Hematopoietic multipotent progenitor cell treated with erythropoietin and hydrocortisone succinate and interleukin-3 and kit ligand, for 8 days (in vitro differentiated cells): ENCODE measurements around the gene STYXL1.

Source experiments
- DNase-seq: peaks from one replicate; pipeline ENCODE4 v3.0.0-alpha.2; 2015

The STYXL1 gene

DNA sequence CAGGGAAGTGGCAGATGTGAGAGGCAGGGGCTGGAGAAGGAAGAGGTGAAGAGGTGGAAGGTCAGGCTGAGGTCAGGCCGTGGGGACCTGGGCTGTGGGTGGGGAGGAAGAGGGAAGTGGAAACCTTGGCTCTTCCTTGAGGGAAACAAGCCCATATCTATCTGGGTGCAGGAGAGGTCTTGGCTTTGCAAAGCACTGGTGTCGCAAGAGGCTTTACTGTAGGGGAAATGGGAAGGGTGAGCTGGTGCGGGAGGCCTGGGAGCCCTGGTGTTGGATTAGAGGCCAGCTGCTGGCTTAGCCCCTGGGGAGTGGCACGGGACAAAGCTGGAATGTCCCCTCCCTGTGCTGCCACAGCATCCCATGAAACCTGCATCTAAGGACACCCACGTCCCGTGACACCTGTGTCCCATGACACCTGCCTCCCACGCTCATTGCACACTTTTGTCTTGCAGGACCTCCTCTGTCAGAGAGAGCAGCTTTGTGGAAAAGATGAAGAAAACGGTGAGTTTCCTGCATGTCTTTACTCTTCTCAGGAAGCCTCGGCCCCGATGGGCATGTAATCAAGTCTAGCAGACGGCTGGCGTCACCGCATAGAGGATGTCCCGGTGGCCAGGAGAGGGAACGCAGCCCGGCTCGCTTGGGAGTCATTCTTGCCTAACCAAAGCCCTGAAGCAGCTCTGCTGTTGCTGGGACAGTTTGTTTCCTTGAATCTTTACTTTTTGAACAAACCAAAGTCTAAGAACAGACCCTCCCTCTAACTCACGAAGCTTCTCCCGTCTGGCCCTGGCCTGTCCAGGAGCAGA, 75.6 kb downstream of the STYXL1 start:
- DNase-seq: no peak

DNA sequence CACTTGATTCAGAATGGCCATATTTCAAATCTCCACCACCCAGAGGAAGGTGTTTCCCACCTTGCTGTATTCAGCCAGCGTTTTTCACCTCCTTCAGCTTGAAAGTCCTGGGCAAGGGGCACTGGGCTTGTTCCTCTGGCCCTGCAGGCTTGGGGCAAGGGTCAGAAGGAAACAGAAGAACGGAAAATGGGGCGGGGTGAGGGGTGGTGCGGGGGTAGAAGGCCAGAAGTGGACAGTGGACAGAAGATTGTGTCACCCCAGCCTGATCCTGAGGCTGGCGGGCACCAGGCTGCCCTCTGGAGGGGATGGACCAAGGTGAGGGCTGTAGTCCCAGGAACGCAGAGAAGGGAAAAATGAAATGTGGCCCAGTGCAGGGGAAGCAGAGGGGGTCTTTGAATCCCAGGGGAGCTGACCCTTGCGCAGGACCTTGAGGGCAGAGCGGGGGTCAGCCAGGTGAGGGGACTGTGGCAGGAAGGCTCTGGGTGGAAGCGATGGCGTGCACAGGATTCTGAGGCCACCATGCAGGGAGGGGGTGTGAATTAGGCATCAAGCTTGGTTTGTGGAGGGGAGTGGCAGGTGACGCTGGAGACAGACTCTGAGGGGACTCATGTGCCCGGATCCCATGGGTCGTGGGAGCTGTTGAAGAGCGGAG, 76.4 kb downstream of the STYXL1 start:
- DNase-seq: no peak

DNA sequence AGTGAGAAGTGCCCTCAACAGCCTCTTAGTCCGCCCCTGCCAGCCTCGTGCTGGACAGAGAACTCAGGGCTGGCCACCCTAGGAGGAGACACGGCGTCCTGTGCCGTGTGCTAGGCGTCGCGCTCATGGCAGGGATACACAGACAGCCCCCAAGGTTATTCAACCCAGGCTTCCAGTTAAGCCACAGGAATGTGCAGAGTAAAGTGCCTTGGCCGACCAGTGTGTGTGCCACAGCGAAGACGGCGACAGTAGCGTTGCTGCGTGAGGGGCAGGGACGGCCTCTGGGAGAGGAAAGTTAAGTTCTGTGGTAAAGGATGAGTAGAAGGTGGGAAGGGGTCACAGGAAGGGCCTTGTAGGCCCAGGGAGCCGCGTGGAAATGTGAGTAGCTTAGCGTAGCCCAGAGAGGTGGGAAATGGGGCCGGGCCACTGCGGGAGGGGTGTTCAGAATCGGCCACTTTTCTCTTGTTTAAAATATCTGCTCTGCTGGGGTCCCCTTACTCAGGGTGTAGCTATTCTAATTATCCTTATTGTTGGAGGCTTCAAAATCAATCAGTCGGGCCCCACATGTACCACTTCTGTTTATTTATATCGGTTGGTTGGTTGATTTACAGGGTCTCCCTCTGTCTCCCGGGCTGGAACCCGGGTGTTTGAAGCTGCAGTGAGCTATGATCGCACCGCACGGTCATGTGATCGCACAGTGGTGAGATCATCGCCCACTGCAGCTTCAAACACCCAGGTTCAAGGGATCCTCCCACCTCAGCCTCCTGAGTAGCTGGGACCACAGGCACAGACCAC, 77.9 kb downstream of the STYXL1 start:
- DNase-seq: no peak

DNA sequence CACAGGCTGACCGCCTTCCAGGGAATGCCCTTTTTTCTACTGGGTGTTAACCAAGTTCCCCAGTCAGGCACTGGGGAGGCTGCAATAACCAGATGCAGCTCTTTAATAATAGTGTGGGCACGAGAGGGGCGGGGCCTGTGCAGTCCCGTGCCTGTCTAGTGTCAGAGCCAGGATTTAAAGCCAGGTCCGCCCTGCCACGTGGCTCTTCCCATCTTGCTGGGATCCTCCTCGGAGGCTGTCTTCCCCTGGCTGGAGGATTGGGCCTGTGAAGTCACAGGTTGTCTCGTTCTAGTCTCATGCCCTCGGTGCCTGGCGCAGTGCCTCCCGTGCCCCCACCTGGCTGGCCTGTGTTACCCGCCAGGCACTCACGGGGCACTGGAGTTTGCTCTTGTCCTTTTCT, 78.6 kb downstream of the STYXL1 start:
- no peak for DNase-seq

DNA sequence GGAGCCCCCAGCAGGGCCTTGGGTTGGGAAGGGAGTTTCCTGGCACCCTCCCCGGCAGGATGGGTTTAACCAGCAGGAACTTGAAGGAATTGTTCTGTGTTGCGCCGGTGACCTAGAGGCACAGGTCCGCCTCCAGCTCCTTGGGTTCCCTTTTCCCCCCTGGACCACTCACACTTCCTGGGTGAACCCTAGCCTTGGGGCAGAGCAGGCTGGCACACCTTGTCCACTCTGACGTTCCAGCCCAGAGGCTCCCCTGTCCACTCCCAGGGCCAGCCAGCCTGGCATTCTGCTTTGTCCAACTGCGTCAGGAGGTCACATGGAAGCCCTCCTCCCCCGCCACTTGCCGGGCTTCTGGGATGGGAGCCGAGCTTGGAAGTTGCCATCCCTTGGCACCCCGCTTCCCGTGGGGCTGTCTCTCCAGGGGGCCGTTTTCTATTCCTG, 79.2 kb downstream of the STYXL1 start:
- DNase-seq: no peak

DNA sequence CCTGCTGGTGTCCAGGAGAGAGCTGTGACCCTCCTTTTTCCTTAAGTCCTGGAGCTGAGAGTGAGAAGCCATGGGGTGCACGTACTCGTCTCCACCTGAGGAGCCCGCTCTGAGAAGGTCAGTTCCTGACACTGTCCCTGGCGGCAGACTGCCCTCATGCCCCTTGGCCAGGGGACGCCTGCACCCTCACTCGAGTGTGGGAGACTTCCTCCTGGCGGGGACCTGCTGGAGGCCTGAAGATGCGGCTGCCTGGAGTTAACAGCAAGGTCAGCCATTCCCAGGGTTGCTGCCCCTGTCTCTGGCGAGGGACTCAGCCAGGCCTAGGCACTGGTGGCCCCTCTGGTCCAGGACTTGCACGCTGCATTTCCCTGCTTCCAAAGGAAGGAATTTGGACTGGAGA, 79.8 kb downstream of the STYXL1 start:
- no peak for DNase-seq

DNA sequence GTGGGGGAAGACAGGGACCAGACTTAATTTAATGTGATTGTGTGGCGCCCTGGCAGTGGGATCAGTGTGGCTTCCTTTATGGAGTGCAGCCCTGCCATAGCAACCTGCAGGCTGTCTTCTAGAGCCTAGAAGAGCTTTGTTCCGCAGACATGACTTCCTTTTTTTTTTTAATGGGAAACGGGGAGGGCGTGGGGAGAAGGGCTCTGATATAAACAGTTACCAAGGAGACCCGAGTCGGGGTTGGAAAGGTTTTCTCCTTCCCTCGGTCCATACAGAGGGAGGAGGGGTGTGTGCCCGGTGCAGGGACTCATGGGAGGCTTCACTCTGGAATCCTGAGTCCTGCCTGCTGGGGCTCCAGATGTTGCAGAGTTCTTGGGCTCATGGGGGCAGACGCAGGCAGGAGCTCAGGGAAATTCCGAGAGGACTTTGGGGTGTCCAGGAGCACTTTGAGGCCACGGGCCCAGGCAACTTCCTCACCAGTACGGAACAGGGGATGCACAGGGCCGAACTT, 80.3 kb downstream of the STYXL1 start:
- no peak for DNase-seq

DNA sequence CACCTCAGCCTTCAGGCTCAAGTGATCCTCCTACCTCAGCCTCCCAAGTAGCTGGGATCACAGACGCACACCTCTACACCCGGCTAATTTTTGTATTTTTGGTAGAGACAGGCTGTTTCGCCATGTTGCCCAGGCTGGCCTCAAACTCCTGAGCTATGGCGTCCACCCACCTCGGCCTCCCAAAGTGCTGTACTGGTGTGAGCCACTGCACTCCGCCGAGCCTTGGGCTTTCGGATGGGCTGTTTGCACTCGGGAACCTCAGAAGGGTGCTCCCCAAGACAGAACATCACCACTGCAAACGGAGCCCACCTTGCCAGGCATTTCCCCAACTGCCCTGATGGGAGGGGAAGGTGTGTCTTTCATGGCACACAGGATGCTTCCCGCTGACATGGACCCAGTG, 80.7 kb downstream of the STYXL1 start:
- DNase-seq: no peak

DNA sequence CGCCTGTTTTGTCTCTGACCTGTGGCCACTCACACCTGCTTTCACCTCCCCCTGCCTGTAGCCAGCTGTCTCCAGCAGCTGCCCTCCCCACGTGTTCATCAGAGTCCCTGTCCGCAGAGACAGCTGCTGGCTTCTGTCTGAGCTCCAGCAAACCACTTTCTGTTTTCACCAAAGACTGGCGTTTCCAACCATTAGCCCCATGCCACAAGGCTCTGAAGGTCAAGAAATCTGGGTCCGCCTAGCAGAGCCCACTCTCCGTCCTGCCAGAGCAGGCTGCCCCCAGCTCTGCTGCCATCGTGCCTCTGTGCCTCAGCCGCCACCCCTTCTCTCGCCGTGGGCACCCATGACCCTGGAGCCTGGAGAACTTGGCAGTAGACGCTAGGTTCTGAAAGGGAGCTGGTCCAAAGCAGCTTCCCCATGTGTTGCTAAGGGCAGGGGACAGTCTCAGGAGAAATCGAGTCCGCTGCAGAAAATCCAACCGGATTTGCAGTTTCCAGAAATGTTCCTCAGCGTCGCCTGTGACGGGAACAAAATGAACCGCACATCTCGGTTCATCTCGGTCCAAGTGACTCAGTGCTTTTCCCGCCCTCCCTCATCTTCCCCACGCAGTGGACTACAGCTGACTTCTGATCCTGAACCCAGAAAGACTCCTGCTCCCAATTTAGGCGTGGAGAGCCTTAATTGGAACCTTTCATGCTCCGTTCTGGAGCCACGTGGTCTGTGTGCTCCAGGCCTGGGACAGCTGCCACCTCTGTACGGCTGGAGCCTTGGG, 81.4 kb downstream of the STYXL1 start:
- no peak for DNase-seq

DNA sequence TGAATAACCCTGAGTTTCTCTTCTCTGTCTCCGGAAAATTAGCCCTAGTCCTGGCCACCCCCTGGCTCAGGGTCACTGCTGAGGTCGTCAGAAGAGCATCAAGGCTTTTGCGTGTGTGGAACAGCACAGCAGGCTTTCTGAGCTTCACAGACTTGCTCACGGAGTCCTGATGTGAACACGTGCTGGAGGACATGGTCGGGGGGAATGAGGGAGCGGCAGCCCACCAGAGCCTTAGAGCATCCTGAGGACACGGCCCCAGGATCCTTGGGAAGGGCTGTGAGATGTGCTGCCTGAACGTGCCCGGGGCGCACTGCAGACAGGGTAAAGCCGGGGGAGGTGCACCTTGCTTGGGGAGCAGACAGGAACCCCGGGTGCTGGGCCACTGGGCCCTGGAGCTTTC, 82.2 kb downstream of the STYXL1 start:
- DNase-seq: no peak

DNA sequence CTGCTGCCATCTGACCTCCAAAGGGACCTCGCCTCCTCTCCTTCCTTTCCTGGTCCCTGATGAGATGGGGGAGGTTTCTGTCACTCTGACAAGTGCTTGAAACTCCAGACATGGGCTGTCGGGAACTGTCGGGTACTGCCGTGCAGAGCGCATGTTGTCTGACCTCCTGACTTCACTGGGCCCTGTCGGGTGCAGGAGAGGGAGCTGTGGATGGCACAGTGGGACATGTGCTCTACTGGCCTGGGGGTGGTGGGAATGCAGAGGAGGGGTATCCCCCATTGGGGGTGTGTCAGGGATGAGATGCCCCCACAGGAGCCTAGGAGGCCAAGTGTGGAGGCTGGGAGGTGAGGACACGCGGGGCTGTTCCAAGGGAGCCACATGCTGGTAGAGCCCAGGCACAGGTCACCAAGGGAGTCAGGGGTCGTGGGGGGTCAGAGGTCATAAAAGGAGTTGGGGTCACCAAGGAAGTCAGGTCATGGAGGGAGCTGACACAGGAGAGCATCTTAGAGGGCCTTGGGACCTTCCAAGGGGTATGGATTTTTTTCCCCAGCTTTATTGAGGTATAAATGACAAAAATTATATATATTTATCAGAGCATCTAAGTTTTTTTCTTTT, 84.3 kb downstream of the STYXL1 start:
- no peak for DNase-seq

DNA sequence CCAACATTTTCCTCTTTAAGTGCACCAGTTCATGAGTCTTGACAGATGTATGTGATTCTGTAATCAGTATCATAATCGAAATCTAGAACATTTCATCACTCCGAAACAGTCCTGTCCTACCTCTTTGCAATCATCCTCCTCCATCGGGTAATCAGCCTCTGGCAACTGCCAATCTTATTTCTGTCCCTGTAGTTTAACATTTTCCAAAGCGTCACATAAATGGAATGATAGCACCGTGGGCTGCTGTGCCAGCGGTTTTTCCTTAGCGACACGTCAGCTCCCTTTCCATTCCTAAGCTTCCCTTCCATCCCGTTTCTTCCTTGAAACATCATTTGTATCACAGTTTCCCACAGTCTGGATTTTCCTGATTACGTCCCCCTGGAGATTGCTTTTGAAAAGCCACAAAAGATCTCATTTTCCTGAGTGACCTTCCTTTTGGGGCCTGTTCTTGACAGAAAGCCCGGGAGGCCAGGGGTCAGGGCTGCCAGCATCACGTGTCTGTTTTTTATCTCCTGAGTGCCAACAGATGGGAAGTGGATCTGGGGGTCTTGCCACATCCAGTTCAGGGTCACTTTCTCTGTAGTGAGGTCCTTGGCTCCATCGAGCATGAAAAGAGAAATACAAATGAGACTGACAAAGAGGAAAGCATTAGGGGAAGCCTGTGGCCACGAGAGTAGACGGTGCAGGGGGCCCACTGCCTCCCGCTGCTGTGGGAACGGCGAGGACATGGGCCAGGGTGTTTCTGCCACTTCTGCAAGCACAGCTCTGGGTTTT, 85.0 kb downstream of the STYXL1 start:
- DNase-seq: no peak

DNA sequence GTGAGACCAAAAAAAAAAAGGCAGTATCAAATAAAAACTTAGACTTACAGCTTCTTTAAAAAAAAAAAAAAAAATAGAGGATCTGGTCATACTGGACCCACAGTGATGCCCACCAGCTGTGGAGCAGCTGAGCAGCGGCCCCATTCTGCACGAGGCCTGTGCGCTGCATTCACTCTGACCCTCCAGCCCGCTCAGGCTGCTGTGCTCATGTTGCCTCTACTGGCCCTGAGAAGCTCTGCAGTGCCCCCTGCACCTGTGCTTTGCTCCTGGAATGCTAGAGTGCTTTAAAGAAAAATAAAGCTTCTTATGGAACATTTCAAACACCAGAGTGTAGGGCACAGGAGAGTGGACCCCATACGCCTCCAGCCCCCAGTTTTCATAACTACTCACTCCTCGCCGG, 86.6 kb downstream of the STYXL1 start:
- no peak for DNase-seq

DNA sequence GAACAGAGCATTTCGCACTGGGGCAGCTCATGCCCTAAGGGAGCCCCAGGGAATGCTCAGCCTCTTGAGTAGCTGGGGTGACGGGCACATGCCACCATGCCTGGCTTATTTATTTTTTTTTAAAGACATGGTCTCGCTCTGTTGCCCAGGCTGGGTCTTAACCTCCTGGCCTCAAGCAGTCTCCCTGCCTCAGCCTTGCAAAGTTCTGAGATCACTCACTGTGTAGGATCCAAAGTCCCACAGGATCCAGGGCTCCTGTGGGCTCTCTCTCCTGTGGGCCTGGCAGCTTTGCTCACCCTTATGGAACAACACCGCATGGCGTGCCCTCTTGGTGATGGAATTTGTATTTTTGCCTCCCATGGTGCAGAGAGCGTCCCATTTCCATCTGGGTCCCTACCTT, 87.4 kb downstream of the STYXL1 start:
- DNase-seq: no peak

DNA sequence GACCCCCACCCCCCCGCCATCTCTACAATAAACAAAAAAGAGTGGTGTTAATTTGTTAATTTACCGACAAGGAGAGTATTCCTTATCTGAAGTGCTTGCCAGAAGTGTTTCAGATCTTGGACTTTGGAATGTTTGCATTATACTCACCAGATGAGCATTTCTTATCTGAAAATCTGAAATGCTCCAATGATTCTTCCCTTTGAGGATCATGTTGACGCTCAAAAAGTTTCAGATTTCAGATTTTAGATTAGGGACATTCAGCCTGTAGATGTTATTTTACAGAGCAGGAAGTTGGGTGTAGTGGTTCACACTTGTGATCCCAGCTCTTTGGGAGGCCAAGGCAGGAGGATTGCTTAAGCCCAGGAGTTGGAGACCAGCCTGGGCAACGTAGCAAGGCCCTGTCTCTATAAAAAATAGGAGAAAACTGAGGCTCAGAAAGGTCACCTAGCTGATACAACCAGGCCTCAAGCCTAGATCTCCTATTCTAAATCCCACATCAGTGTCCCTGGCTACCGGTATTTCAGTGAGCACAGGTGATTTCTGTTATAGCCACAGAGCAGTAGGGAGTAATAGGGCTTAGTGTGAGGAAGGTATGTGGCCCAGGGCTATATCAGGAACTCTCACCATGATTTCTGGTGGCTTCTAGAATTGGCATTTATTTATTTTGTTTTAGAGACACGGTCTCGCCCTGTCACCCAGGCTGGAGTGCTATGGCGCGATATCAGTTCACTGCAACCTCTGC, 88.8 kb downstream of the STYXL1 start:
- DNase-seq: no peak

DNA sequence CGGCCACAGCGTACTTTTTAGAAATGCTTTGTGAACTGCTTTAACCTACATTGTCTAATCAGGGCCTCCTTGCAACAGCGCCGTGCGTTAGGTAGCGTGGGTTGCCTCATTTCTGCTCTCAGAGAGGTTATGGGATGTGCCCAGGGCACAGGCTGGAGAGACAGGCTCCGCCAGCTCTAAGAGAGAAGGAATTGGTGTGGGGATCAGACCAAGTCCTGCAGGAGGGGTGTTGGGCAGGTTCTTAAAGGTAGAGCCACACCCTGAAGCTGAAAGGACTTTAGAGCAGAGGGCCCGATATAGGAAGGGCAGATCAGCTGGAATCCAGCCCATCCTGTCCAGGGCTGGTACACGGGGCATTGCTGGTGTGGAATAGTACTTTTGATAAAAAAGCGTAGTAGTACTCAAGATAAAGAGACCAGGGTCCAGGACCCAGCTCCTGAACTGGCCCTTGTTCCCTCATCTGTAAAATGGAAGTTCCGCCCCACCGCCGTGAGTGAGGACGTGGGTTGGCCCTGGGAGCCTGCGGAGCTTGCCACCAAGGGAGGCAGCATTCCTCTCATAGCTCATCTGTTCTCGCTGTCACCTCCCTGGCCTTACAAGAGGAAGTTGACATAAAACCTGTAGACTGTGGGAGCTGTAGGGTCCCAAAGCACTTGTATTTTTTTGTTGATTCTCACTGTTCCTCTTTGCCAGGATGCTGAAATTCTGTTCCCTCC, 90.6 kb downstream of the STYXL1 start:
- no peak for DNase-seq

DNA sequence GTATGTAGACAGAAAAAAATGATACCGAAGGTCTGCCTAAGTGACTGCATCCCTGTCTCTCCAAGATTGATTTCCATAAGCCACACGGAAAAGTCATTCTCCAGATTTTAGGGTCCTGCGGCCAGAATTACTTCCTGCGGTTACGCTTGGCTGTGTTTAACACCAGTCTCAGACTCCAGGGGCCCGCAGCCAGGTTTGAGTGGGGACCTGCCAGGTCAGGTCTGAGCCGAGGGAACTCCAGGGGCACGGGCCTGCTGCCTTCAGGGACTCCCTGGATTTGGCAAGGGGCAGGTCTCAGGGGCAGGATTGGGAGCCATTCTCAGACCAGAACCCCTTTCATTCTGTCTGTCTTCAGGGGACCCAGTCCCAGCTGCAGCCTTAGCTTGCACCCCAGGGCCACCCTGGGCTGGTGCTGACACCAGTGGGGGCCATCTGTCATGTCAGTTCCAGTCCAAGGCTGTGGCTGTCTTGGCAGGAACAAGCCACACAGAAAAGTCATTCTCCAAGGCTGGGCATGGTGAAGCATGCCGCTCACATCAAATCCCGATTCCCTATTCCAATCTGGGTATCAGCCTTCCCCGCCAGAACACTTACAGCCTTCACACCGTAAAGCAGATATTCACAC, 92.4 kb downstream of the STYXL1 start:
- DNase-seq: no peak

DNA sequence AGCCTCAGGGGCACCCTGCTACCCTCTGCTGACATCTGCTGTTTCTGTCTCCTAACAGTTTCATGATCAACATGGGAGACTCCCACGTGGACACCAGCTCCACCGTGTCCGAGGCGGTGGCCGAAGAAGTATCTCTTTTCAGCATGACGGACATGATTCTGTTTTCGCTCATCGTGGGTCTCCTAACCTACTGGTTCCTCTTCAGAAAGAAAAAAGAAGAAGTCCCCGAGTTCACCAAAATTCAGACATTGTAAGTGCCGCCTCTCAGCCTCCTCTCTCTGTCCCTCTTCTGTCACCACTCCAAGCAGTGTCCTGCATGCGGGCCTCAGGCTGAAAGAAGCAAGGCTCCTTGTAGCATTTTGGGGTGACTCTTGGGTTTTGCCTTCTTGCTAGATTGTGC, 93.9 kb downstream of the STYXL1 start:
- DNase-seq: no peak

DNA sequence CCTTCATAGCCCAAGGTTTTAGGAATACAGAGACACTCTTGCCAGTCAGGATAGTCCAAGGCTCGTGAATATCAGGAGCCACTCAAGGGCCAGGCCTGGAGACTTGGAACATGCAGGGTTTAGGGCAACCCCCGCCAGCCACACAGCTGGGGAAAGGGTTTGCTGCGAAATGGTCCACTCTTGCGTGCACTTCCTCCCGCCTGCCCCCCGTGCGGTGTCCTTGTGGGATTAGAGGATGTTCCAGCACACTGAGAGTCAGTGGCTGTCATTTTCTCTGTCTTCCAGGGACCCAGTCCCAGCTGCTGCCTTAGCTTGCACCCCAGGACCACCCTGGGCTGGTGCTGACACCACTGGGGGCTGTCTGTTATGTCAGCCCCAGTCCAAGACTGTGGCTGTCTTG, 94.4 kb downstream of the STYXL1 start:
- DNase-seq: no peak

DNA sequence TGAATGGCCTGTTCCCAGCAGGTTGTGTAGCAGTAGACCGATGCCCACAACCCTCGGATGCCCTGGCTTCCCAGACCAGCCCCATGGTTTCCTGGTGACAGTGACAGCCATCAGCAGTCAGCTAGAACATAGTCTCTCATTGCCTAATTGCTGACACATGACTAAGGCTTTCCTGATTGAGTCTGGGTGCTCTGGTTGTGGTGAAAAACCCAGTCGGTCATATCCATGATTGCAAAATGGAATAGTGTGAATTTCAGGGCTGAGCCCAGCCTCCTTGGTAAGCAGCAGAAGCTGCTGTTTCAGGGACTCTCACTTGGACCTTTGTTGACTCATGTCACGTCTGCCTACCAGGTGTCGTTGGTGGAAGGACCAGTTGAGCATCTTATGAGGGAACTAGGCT, 96.3 kb downstream of the STYXL1 start:
- no peak for DNase-seq
